Body of pancreas (tissue), 4 donors: Measurements from ENCODE around the gene ARHGAP27.

ENCODE experiments used
- POLR2A ChIP-seq, 3 donors: fragments of 450-650 bp; IDR thresholded peaks; one replicate each; pipeline ENCODE4 v1.6.1; 2016; ENCODE audit warnings: antibody characterized with exemption in 3 of 3, mild to moderate bottlenecking in 2 of 3
- TF ChIP-seq, protein P1 (sequence below), 7 experiments: fragments of 450-650 bp in 4 of 7; fragments of 200-600 bp in 3 of 7; sonication (generic) in 3 of 7; IDR thresholded peaks; one replicate each; pipeline ENCODE4 v1.5.1; 2016 to 2019; ENCODE audit warnings: antibody characterized with exemption in 7 of 7

DNA sequence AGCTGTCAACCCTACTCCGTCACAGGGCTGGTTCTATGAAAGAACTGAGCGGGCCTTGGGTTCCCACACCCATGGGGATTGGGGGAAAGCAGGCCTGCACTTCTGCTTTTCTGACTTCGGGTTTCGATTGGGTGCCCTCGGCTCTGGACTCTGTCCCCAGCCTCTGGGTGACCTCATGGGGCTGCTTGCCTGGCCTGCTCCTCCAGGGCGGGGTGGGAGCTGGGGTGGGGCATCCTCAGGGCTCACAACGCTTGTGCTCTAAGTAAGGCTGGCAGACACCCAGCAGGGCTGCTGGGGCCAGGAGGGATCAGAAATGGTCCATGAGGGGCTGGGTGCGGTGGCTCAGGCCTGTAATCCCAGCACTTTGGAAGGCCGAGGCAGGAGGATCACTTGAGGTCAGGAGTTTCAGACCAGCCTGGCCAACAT lies 19.2 kb downstream of the ARHGAP27 start:
- TF ChIP-seq, protein P1, sequence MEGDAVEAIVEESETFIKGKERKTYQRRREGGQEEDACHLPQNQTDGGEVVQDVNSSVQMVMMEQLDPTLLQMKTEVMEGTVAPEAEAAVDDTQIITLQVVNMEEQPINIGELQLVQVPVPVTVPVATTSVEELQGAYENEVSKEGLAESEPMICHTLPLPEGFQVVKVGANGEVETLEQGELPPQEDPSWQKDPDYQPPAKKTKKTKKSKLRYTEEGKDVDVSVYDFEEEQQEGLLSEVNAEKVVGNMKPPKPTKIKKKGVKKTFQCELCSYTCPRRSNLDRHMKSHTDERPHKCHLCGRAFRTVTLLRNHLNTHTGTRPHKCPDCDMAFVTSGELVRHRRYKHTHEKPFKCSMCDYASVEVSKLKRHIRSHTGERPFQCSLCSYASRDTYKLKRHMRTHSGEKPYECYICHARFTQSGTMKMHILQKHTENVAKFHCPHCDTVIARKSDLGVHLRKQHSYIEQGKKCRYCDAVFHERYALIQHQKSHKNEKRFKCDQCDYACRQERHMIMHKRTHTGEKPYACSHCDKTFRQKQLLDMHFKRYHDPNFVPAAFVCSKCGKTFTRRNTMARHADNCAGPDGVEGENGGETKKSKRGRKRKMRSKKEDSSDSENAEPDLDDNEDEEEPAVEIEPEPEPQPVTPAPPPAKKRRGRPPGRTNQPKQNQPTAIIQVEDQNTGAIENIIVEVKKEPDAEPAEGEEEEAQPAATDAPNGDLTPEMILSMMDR (IDR thresholded peaks at IDR 0.05): no peak
- no peak for TF ChIP-seq POLR2A (IDR thresholded peaks at IDR 0.05)
